Suppressor macrophage treated with lipopolysaccharide for 1 hour (primary cell): Measurements from ENCODE around the gene DCTN4.
A peak's percentile ranks its signal among the peaks of the same experiment; 100 is the strongest.

Experiments
- DNase-seq, 3 donors: peaks; one replicate each; pipeline ENCODE4 v3.0.0-alpha.2; 2020 to 2022

The DCTN4 gene

DNA sequence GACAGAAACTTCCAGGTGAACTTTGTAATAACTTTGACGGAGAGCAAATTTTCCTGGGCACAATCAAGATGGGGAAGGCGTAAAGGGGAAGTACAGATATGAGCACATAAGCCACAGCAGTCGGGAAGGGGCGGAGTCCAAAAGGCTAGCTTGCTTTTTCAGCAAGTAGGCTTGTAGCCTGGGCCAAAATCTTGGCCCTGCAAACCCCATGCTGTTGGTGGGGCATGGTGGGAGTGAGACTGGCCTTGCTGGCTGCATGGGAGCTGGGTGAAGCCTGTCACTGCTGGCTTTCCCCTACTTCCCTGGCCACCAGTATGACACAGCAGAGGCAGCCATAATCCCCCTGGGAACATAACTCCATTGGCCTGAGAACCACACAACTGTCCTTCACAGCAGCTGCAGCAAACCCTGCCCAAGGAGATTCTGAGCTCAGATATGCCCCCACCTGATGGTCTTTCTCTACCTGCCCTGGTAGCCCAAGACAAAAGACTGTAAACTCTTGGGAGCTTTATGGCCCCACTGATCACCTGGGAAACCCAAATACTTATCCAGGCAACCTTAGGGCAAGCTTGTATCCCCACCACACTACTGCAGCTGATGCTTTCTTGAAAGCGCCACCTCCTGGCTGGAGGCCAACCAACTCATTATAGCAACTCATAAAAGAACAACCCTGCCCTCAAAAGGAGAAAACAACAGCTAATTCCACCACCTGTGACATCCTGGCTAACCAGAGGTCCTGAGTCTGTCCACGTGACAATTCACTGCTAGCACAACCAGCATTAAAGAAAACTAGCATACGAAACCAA, 24.0 kb downstream of the DCTN4 start:
- DNase-seq, result peak; percentile 87 to 92 (median 89)

DNA sequence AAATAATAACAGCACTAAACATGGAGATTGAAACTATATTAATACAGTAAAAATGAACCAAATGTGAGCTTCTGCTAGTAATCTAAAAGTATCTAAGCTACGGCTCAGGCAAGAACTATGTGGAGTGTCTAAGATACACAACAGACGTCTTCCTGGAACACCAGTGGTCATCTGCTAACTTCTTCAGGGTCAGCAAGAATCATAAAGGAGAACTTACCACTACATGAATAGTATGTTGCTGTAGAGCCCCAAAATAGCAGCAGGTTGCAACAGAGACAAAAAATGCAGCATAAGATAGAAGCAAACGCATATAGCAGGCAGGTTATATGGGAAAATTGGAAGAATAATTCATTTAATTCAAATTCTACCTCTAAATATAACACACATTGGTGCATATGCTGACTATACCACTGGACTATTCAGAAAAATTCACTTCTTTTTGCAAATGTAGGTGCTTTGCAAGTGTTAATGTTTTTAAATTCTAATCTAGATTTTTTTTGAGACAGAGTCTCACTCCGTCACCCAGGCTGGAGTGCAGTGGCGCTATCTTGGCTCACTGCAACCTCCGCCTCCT, 27.1 kb downstream of the DCTN4 start:
- DNase-seq, result peak; percentile 39 to 73 (median 53)

- DNase-seq, result no peak
These were observed 29.0 kb downstream of the DCTN4 start for GRCh38 chr5:150729859-150730258.

GRCh38 chr5:150723845-150724244, 35.0 kb downstream of the DCTN4 start:
- DNase-seq, result no peak

- DNase-seq, result peak in 2 of 3 donors; percentile 13 to 19
These were observed 48.7 kb downstream of the DCTN4 start for GRCh38 chr5:150710165-150710564.

- no peak for DNase-seq
These were observed 51.9 kb downstream of the DCTN4 start for GRCh38 chr5:150706776-150707390.

- DNase-seq, result peak; percentile 67 to 85 (median 83)
These were observed 55.1 kb downstream of the DCTN4 start for GRCh38 chr5:150703762-150704161.

GRCh38 chr5:150700594-150701377, 58.0 kb downstream of the DCTN4 start, which contains the start of gene RBM22:
TSS of gene RBM22 (minus strand) at chr5:150701062. CDS start at chr5:150700985, 77 bp downstream.
- peak; percentile 93 to 94 (median 93) for DNase-seq

DNA sequence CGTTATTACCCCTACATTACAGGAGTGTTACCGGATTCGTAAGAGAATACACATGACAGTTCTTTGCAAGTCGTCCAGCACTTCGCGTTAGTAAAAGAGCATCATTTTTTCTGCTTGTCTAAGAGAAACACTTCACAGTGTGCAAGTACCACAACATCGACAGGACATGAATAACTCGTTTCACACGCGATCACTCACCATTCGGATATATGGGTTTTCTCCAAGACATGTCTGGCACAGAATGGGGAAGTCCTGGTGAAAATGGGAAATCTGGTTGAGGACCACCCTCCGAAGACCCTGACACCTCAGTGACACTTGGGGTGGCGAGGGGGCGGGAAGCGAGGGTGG, 58.6 kb downstream of the DCTN4 start:
- no peak for DNase-seq

GRCh38 chr5:150694612-150695011, 64.2 kb downstream of the DCTN4 start:
- DNase-seq, result no peak

- DNase-seq, result no peak
These were observed 66.5 kb downstream of the DCTN4 start for GRCh38 chr5:150692276-150692675.

DNA sequence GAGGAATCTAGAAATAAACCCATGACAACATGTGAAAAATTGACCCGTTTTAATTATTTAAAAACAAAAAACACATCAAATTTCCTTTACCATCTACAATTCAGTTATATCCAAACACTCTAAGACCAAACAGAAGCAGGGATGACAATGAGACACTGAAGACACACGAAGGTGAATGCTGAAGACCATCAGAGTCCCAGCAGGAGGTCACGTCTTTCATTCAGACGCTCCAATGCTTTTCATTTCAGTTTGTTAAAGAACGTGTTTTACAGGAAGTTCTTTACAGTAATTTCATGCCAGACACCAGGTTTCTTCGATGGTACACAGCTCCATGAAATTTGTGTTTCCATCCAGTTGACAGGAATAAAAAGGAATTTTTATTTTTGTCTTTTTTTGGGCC, 68.1 kb downstream of the DCTN4 start:
- DNase-seq, result no peak

DNA sequence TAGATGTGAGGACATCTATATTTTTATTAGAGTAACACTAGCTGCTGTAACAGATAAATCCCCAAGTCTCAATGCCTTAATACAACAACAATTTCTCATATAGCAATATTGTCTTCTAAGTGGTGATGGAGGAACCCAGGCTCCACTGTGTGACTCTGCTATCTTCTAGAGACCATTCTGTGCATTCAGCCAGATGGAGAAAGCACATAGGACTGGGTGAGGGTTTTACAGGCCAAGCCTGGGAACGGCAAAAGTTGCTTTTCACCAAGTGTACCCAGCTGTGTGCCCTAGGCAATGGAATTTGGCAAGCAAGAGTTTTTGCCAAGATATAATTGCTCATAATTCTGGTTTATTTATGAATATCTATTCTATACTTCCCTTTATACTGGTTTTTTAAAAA, 69.7 kb downstream of the DCTN4 start:
- DNase-seq, result no peak

- DNase-seq, result no peak
These were observed 82.2 kb downstream of the DCTN4 start for GRCh38 chr5:150676578-150676977.

GRCh38 chr5:150675069-150675468, 83.7 kb downstream of the DCTN4 start:
- DNase-seq, result peak; percentile 24 to 42 (median 41)

DNA sequence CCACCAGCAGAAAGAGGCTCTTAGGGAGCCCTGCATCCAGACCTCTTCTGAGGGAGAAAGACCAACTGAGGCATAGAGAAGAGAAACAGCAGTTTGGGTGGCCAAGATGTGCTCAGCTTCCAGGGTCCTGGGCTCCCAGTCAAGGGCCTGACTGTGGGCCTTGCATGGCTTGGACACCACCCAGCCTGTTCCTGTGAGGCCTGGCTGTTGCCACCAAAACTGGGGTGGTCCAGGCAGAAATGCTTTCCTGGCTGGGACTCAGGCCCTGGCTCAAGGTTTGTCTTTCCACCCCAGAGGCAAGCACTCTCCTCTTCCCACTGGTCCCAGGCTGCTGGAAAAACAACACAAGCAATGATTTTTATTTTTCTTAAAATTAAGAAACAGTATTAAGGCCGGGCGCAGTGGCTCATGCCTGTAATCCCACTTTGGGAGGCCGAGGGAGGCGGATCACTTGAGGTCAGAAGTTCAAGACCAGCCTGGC, 84.4 kb downstream of the DCTN4 start:
- no peak for DNase-seq

- DNase-seq, result no peak
These were observed 85.9 kb downstream of the DCTN4 start for GRCh38 chr5:150672884-150673275.

DNA sequence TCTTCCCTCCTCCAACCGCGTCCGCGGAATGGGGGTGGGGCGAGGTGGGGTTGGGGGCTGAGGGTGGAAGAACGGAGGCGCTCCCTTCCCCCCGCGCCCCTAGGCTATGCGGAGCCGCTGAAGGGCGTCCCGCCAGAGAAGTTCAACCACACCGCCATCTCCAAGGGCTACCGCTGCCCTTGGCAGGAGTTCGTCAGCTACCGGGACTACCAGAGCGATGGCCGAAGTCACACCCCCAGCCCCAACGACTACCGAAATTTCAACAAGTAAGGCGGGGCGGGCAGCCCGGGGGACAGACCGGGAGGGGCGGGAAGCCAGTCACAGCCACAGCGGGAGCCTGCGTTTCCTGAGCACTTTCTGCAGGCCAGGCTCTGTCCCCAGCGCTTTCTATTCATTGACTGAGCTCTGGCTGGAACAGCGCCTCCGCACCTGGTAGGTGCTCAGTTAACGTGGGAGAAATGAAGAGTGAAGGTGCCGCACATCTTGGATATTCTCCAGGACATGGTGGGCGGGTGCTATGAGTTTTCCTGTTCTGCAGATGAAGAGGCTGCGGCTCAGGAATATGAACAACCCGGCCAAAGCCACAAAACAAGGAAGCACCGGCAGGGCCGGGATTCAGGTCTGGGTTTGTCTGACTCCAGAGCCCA, 86.5 kb downstream of the DCTN4 start:
- peak; percentile 33 to 54 (median 36) for DNase-seq

DNA sequence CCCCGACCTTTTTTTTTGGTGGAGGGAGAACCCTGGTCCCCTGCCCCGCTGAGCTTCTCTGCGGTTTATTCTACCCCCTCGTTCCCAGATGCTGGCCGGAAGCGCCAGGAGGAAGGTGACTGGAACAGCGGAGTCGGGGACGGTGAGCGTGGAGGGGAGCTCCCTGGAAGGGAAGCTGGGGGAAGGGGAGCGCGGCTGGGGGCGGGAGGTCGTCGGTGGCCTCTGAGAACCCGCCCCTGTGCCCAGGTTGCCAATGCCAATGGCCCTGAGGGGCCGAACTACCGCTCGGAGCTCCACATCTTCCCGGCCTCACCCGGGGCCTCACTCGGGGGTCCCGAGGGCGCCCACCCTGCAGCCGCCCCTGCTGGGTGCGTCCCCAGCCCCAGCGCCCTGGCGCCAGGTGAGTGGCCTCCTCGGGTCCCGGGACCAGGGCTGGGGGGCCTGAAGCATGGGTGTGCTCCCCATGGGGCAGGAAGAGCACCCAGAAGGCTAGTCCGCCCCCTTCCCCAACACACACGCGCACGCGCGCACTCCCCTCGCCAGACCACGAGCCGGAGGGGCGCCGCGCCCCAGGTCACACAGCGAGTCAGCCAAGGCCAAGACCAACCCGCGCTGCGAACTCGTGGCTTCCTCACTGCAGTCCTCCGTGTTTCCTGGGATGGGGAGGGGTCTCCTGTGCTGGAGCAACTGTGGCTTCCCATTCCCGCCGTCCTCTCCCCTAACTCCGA, 87.1 kb downstream of the DCTN4 start:
- peak in 2 of 3 donors; percentile 10 to 22 for DNase-seq

DNA sequence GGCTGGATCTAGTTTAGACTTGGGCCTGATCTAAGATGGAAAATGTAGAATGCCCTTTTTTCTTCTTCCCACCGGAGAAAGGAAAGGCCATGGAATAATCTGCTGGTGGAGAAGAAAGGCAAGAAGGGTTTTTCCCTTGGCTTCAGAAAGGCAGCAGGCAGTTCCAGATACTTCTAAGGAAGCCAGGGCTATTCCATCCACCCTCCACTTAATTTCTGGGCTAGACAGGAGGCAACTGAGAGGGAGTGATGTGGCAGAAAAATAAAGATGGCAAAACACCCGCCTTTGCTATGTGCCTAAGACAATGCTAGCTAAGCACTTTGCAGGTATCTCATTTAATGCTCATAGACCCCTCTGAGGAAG, 87.9 kb downstream of the DCTN4 start:
- DNase-seq, result no peak

DNA sequence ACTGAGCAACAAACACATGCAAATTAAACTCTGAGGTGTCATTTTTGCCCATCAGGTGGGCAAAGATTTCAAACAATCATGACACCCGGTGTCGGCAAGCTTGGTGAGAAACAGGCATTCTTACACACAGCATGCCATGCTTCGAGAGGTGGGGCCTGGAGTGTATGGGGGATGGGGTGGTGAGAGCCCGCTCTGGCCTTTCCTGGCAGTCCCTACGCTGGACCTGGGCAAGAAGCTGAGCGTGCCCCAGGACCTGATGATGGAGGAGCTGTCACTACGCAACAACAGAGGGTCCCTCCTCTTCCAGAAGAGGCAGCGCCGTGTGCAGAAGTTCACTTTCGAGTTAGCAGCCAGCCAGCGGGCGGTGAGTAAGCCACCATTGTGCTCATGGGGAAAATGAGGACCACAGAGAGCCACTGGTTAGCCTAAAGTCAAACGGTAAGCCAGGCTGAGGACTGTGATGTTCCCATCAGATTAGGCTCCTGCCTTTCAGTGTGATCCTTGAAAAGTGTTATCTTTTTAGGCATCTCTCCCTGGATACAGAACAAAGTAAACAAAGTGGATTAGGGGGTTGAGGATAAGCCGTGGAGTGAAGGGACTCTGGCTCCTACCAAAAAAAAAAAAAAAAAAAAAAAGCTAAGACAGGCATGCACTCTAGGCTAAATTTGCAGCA, 88.4 kb downstream of the DCTN4 start:
- no peak for DNase-seq
